GM19452 (cell line): ENCODE measurements around the gene TTC39C.
A peak's percentile ranks its signal among the peaks of the same experiment; 100 is the strongest.
"Not testable (repeated sequence)": the region's sequence is repeated elsewhere in the genome, so short reads cannot be mapped to it uniquely, and the experiment has no call there.

Source experiments
- ATAC-seq: cut with Tn5 transposase; IDR thresholded peaks from one replicate; pipeline ENCODE4 v1.9.1; 2021; ENCODE audit not compliant: unreplicated experiment

The TTC39C gene

GRCh38 chr18:24120676-24121075 is 106.1 kb downstream of the TTC39C start:
- ATAC-seq, result no peak

GRCh38 chr18:24121625-24122024 is 107.1 kb downstream of the TTC39C start:
- no peak for ATAC-seq

GRCh38 chr18:24126155-24126961 is 111.8 kb downstream of the TTC39C start:
- no peak for ATAC-seq

- ATAC-seq, result no peak
Measured at GRCh38 chr18:24127735-24128134, 113.2 kb downstream of the TTC39C start.

DNA sequence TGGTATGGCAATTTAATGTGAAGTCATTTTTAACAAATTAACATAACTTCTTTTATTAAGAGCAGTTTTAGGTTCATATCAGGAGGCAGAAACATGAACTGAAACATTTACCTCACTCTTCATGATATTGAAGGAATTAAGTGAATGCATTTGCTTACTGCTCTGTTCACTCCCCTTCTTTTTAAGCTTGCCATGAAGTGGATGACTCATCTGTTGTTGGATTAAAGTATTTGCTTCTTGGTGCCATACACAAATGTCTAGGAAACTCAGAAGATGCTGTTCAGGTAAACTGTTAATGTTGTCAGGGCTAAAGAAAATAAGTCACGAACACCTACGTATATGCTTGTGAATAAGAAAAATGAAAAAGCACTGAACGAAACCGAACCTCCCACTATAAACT is 114.1 kb downstream of the TTC39C start:
- no peak for ATAC-seq

DNA sequence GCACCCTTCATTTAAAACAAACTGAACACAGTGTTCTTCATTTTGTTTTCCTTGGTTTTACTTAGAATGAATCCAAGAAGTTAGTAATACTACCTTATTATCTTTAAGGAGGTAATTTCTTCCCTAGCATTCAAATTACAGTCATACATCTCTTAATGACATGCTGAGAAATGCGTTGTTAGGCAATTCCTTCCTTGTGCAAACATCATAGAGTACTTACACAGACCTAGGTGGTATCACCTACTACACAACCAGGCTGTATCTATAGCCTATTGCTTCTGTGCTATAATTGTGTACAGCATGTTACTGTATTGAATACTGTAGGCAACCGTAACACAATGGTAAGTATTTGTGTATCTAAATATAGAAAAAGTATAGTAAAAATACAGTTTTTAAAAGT is 115.9 kb downstream of the TTC39C start:
- ATAC-seq, result no peak

- no peak for ATAC-seq
Measured at GRCh38 chr18:24136967-24137373, 122.4 kb downstream of the TTC39C start.

DNA sequence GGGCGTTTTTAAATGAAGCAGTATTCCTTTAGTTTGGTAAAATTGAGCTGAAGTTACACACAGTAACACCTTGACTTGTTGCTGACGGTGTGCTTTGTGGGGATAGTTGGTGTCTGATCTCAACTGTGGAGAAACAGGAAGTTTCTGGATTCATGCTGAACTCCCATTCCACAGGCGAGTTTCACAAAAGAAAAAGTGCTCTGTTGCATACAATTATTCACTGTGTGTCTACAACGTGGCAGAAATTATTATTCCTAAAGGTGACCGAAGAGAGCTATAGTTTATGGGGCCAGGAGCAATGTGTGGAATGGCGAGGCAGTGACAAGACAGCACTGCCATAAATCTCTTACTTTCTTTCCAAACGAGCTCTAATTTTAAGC is 123.8 kb downstream of the TTC39C start:
- ATAC-seq, result no peak

DNA sequence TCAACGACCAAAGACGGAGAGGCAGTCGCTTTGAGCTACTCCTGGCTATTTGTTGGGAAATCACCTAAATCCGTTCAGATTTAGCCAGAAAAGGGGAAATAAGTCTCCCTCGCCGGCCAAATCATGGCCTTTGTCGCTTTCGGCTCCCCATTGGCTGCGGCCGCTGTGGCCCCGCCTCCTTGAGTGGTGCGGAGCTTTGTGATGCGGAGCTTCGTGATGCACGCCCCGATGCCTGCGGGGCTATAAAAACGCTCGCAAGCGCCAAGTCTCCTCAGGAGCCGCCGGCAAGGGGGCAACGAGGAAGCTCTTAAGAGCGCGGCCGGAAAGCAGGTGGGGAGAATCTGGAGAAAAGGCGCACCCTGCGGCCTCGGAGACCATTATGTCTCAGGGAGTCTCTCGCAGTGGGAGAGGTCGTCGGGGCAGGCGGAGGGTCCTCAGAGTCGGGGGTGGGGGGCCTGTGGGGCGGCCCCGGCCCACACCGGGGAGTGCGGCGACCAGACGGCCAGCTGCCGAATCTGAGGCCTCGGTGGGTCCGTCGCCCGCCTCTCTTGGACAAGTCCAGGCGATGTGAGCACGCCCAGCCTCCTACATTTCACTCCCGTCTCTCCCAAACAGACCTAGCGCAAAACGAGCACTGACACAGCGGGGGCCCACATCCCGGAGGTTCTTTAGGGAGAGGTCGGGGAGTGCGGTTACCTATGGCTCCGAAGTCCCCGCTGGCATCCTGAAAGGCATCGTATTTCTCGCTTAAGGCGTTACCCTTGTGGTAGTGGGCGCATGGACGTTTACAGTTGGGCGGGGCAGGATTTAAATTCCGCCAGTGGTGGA is 124.4 kb downstream of the TTC39C start, which contains the start of gene CABYR:
TSS of gene CABYR (plus strand) at position 274 of the 828 bp plus-strand sequence. CDS start 4,053 bp downstream, outside the sequence.
- peak; percentile 89 for ATAC-seq

GRCh38 chr18:24140697-24141096 is 126.1 kb downstream of the TTC39C start:
- ATAC-seq, result no peak

GRCh38 chr18:24142376-24142775 is 127.8 kb downstream of the TTC39C start:
- no peak for ATAC-seq

DNA sequence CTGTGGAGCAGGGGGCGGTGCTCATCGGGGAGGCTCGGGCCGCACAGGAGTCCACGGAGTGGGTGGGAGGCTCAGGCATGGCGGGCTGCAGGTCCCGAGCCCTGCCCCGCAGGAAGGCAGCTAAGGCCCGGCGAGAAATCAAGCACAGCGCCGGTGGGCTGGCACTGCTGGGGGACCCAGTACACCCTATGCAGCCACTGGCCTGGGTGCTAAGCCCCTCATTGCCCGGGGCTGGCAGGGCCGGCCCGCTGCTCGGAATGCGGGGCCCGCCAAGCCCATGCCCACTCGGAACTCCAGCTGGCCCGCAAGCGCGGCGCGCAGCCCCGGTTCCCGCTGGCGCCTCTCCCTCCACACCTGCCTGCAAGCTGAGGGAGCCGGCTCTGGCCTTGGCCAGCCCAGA is 135.0 kb downstream of the TTC39C start:
- not testable (repeated sequence) for ATAC-seq

DNA sequence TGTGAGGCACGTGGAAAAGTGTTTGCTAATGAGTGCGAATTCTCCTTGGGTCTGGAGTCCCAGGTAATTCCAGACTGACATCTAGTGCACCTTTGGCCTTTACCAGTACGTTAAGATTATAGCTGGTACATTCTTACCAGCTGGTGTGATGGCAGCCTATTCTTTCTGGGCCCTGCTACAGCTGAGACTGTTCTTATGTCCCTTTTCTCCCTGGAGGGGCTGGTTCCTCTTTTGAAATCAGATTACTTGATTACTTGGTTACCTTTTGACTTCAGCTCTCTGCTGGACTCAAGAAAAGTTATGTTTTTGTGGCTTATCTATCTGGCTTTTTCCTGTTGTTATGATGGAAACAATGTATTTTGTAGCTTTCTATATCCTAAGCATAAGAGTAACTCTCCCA is 138.8 kb downstream of the TTC39C start:
- ATAC-seq, result no peak

GRCh38 chr18:24157855-24158254 is 143.3 kb downstream of the TTC39C start:
- no peak for ATAC-seq

DNA sequence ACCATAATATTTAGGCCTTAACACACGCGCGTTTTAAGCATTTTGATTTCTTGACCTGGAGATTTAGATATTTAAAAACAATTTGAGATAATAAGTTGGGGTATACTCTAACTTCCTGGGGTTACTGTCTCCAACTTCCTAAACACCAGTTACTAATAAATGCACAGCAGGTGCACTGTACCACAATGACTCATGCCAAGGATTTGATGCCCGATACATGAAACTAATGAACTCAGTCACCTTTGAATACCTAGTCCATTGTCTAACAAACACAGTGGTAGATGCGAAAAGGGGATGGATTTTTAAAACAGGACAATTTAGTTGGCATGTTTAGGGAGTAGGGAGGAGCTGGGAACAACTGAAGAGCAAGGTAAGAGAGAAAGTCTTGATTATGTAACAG is 145.5 kb downstream of the TTC39C start:
- ATAC-seq, result no peak

- ATAC-seq, result no peak
Measured at GRCh38 chr18:24161304-24161703, 146.8 kb downstream of the TTC39C start.

DNA sequence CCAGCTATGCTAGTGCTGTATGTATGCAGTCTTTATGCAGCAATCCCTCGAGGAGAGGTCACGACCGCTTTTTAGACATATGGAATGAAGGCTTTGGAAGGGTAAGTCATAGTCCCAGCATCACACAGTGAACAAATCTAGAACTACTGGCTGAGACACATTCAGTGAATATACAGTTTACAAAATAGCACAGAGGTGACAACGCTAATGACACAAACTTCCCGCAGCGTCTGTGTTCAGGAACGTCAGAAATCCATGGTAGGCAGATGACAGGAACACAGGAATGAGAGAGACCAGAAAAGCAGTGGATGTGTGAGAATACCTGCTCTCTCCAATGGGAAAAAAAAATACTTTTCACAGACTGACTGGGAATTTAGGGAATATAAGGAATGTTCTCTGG is 153.9 kb downstream of the TTC39C start:
- no peak for ATAC-seq

- no peak for ATAC-seq
Measured at GRCh38 chr18:24170360-24170759, 155.8 kb downstream of the TTC39C start.

DNA sequence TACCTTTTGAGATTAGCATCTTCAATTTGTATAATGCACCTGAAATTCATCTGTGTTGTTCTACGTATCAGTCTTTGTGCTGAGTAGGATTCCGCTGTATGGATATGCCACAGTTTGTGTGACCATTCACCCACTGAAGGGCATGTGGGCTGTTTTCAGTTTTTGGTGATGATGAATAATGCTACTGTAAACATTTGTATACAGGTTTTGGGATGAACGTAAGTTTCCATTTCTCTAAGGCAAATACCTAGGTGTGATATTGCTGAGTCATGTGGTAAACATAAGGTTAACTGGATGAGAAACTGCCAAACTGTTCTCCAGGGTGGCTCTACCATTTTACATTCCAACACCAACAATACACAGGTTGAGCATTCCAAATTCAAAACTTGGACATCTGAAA is 159.4 kb downstream of the TTC39C start:
- no peak for ATAC-seq

GRCh38 chr18:24176727-24177416 is 162.3 kb downstream of the TTC39C start:
- peak; percentile 73 for ATAC-seq

- ATAC-seq, result no peak
Measured at GRCh38 chr18:24177499-24178133, 163.1 kb downstream of the TTC39C start.
